ENCODE results near the gene SLC9A9. TPM values are rescaled to one million over a fixed set of nuclear protein-coding genes. Genes with fewer than 3 reads are reported as not detected.

Gene SLC9A9
- total and polyA plus RNA-seq, 7 experiments from 2014 or later = 9.3 to 23.1 (median 16.6) TPM

- Mint-ChIP-seq H3K4me1 (peaks cover 19 to 27% (median 27%) of the 10 kb centered on the region in 7 donors), H3K27me3 (no peaks in the 10 kb centered on the region), H3K4me3 (peak overlapping the region in 7 of 10 donors; percentile 9 to 51 (median 26)), H3K9me3 (peaks cover 0 to 2% (median 0%) of the 10 kb centered on the region in 11 donors), H3K27ac (peak overlapping the region in 2 of 9 donors; percentile 9 to 58), H3K36me3 (peaks cover 0 to 29% (median 9%) of the 10 kb centered on the region in 5 donors)
- intact Hi-C loops (cut with micrococcal nuclease) = loop anchor here in 1 of 2 donors (10.0 kb wide), 1 partner anchor 319 kb away; no protein-coding TSS in a partner anchor
- ATAC-seq (peak; percentile 90), DNase-seq (peak in 1 of 9 donors; percentile 30)
- H3K27ac ChIP-seq (ENCODE audit: low read depth, low read length) = no peak overlapping the region
- ChIA-PET CTCF (no interaction called here), POLR2A (no interaction called here)
- H3K36me3 ChIP-seq (ENCODE audit: control insufficient read depth in 2 of 3, insufficient read depth in 3 of 3, low read length in 3 of 3) = no peaks in the 10 kb centered on the region
- no peak overlapping the region for H3K4me3 ChIP-seq (ENCODE audit: low read length)
- no peaks in the 10 kb centered on the region for H3K9me3 ChIP-seq (ENCODE audit: control insufficient read depth in 2 of 3, low read length in 3 of 3)
- H3K27me3 ChIP-seq (ENCODE audit: control insufficient read depth in 2 of 2, insufficient read depth in 2 of 2, low read length in 2 of 2) = no peaks in the 10 kb centered on the region
- H3K4me1 ChIP-seq (ENCODE audit: control insufficient read depth in 2 of 2, insufficient read depth in 2 of 2, low read length in 2 of 2) = peaks cover 7 to 18% of the 10 kb centered on the region in 2 donors
Observed at GRCh38 chr3:143443851-143444331, 404.4 kb downstream of the SLC9A9 start.

- peaks cover 0 to 2% (median 0%) of the 10 kb centered on the region in 11 donors for H3K9me3 Mint-ChIP-seq
- H3K27ac Mint-ChIP-seq = peak overlapping the region in 2 of 9 donors; percentile 7 to 45
- H3K4me3 Mint-ChIP-seq = peak overlapping the region in 2 of 10 donors; percentile 9 to 51
- Histone ChIP-seq H3K36me3 (ENCODE audit: control insufficient read depth in 2 of 3, insufficient read depth in 3 of 3, low read length in 3 of 3) (no peaks in the 10 kb centered on the region), H3K27me3 (ENCODE audit: control insufficient read depth in 2 of 2, insufficient read depth in 2 of 2, low read length in 2 of 2) (no peaks in the 10 kb centered on the region), H3K9me3 (ENCODE audit: control insufficient read depth in 2 of 3, low read length in 3 of 3) (no peaks in the 10 kb centered on the region), H3K4me3 (ENCODE audit: low read length) (no peak overlapping the region), H3K27ac (ENCODE audit: low read depth, low read length) (no peak overlapping the region), H3K4me1 (ENCODE audit: control insufficient read depth in 2 of 2, insufficient read depth in 2 of 2, low read length in 2 of 2) (peaks cover 7 to 18% of the 10 kb centered on the region in 2 donors)
- ATAC-seq = no peak
- intact Hi-C loops (cut with micrococcal nuclease) = loop anchor here in 1 of 2 donors (10.0 kb wide), 1 partner anchor 318 kb away; no protein-coding TSS in a partner anchor
- peaks cover 0 to 32% (median 9%) of the 10 kb centered on the region in 5 donors for H3K36me3 Mint-ChIP-seq
- ChIA-PET CTCF (no interaction called here), POLR2A (no interaction called here)
- DNase-seq = peak in 4 of 9 donors; percentile 8 to 26 (median 20)
- H3K27me3 Mint-ChIP-seq = no peaks in the 10 kb centered on the region
- peaks cover 21 to 27% (median 27%) of the 10 kb centered on the region in 7 donors for H3K4me1 Mint-ChIP-seq
Observed at GRCh38 chr3:143442814-143443447, 405.3 kb downstream of the SLC9A9 start.

GRCh38 chr3:143441516-143442171, 406.6 kb downstream of the SLC9A9 start:
- H3K4me3 Mint-ChIP-seq = no peak overlapping the region
- intact Hi-C loops (cut with micrococcal nuclease) = loop anchor here in 1 of 2 donors (10.0 kb wide), 1 partner anchor 317 kb away; no protein-coding TSS in a partner anchor
- no peaks in the 10 kb centered on the region for H3K27me3 ChIP-seq (ENCODE audit: control insufficient read depth in 2 of 2, insufficient read depth in 2 of 2, low read length in 2 of 2)
- H3K4me3 ChIP-seq (ENCODE audit: low read length) = no peak overlapping the region
- ATAC-seq = no peak
- H3K27ac ChIP-seq (ENCODE audit: low read depth, low read length) = no peak overlapping the region
- peaks cover 0 to 29% (median 9%) of the 10 kb centered on the region in 5 donors for H3K36me3 Mint-ChIP-seq
- H3K9me3 ChIP-seq (ENCODE audit: control insufficient read depth in 2 of 3, low read length in 3 of 3) = no peaks in the 10 kb centered on the region
- POLR2A ChIA-PET = no interaction called here
- CTCF ChIA-PET = no interaction called here
- H3K27me3 Mint-ChIP-seq = no peaks in the 10 kb centered on the region
- no peaks in the 10 kb centered on the region for H3K36me3 ChIP-seq (ENCODE audit: control insufficient read depth in 2 of 3, insufficient read depth in 3 of 3, low read length in 3 of 3)
- H3K27ac Mint-ChIP-seq = no peak overlapping the region
- peaks cover 7 to 18% of the 10 kb centered on the region in 2 donors for H3K4me1 ChIP-seq (ENCODE audit: control insufficient read depth in 2 of 2, insufficient read depth in 2 of 2, low read length in 2 of 2)
- H3K4me1 Mint-ChIP-seq = peaks cover 21 to 27% (median 27%) of the 10 kb centered on the region in 7 donors
- H3K9me3 Mint-ChIP-seq = peaks cover 0 to 2% (median 0%) of the 10 kb centered on the region in 11 donors
- no peak for DNase-seq

GRCh38 chr3:143439817-143440216, 408.5 kb downstream of the SLC9A9 start:
- no peaks in the 10 kb centered on the region for H3K36me3 ChIP-seq (ENCODE audit: control insufficient read depth in 2 of 3, insufficient read depth in 3 of 3, low read length in 3 of 3)
- H3K4me3 Mint-ChIP-seq = no peak overlapping the region
- H3K4me3 ChIP-seq (ENCODE audit: low read length) = no peak overlapping the region
- H3K9me3 Mint-ChIP-seq = peaks cover 0 to under 1% (median 0%) of the 10 kb centered on the region in 11 donors
- DNase-seq = no peak
- H3K4me1 ChIP-seq (ENCODE audit: control insufficient read depth in 2 of 2, insufficient read depth in 2 of 2, low read length in 2 of 2) = peaks cover 7 to 18% of the 10 kb centered on the region in 2 donors
- peaks cover 18 to 25% (median 24%) of the 10 kb centered on the region in 7 donors for H3K4me1 Mint-ChIP-seq
- no peak for ATAC-seq
- H3K27ac Mint-ChIP-seq = no peak overlapping the region
- H3K9me3 ChIP-seq (ENCODE audit: control insufficient read depth in 2 of 3, low read length in 3 of 3) = no peaks in the 10 kb centered on the region
- no peaks in the 10 kb centered on the region for H3K27me3 Mint-ChIP-seq
- H3K27ac ChIP-seq (ENCODE audit: low read depth, low read length) = no peak overlapping the region
- intact Hi-C loops (cut with micrococcal nuclease) = loop anchor here in 1 of 2 donors (10.0 kb wide), 1 partner anchor 315 kb away; no protein-coding TSS in a partner anchor
- POLR2A ChIA-PET = no interaction called here
- H3K36me3 Mint-ChIP-seq = peaks cover 0 to 16% (median 7%) of the 10 kb centered on the region in 5 donors
- CTCF ChIA-PET = no interaction called here
- no peaks in the 10 kb centered on the region for H3K27me3 ChIP-seq (ENCODE audit: control insufficient read depth in 2 of 2, insufficient read depth in 2 of 2, low read length in 2 of 2)

- H3K27me3 ChIP-seq (ENCODE audit: control insufficient read depth in 2 of 2, insufficient read depth in 2 of 2, low read length in 2 of 2) = no peaks in the 10 kb centered on the region
- DNase-seq (no peak), ATAC-seq (no peak)
- H3K4me1 Mint-ChIP-seq = peaks cover 0 to 3% (median 0%) of the 10 kb centered on the region in 7 donors
- no peaks in the 10 kb centered on the region for H3K4me1 ChIP-seq (ENCODE audit: control insufficient read depth in 2 of 2, insufficient read depth in 2 of 2, low read length in 2 of 2)
- no peak overlapping the region for H3K4me3 ChIP-seq (ENCODE audit: low read length)
- no peaks in the 10 kb centered on the region for H3K27me3 Mint-ChIP-seq
- no peak overlapping the region for H3K27ac ChIP-seq (ENCODE audit: low read depth, low read length)
- H3K9me3 Mint-ChIP-seq = no peaks in the 10 kb centered on the region
- H3K9me3 ChIP-seq (ENCODE audit: control insufficient read depth in 2 of 3, low read length in 3 of 3) = no peaks in the 10 kb centered on the region
- H3K27ac Mint-ChIP-seq = no peak overlapping the region
- intact Hi-C loops (cut with micrococcal nuclease) = no loop called here
- no peaks in the 10 kb centered on the region for H3K36me3 ChIP-seq (ENCODE audit: control insufficient read depth in 2 of 3, insufficient read depth in 3 of 3, low read length in 3 of 3)
- CTCF ChIA-PET = no interaction called here
- POLR2A ChIA-PET = no interaction called here
- H3K36me3 Mint-ChIP-seq = peaks cover 0 to 14% (median 2%) of the 10 kb centered on the region in 5 donors
- no peak overlapping the region for H3K4me3 Mint-ChIP-seq
Observed at GRCh38 chr3:143437405-143437804, 410.9 kb downstream of the SLC9A9 start.

- Histone ChIP-seq H3K4me1 (ENCODE audit: control insufficient read depth in 2 of 2, insufficient read depth in 2 of 2, low read length in 2 of 2) (no peaks in the 10 kb centered on the region), H3K27me3 (ENCODE audit: control insufficient read depth in 2 of 2, insufficient read depth in 2 of 2, low read length in 2 of 2) (no peaks in the 10 kb centered on the region), H3K27ac (ENCODE audit: low read depth, low read length) (no peak overlapping the region), H3K36me3 (ENCODE audit: control insufficient read depth in 2 of 3, insufficient read depth in 3 of 3, low read length in 3 of 3) (no peaks in the 10 kb centered on the region), H3K4me3 (ENCODE audit: low read length) (no peak overlapping the region), H3K9me3 (ENCODE audit: control insufficient read depth in 2 of 3, low read length in 3 of 3) (no peaks in the 10 kb centered on the region)
- Mint-ChIP-seq H3K27ac (no peak overlapping the region), H3K27me3 (no peaks in the 10 kb centered on the region), H3K4me1 (peaks cover 0 to 3% (median 0%) of the 10 kb centered on the region in 7 donors), H3K9me3 (no peaks in the 10 kb centered on the region), H3K36me3 (peaks cover 0 to 17% (median 2%) of the 10 kb centered on the region in 5 donors), H3K4me3 (no peak overlapping the region)
- intact Hi-C loops (cut with micrococcal nuclease) = no loop called here
- POLR2A ChIA-PET = no interaction called here
- CTCF ChIA-PET = no interaction called here
- ATAC-seq (no peak), DNase-seq (no peak)
Observed at GRCh38 chr3:143436231-143436930, 411.9 kb downstream of the SLC9A9 start.
